GM12873 (cell line): ENCODE measurements around the gene ZBTB3.

Experiments
- CTCF ChIP-seq: IDR thresholded peaks from 2 replicates; pipeline ENCODE4 v1.5.1; 2012; ENCODE audit warnings: low read depth, mild to moderate bottlenecking, moderate library complexity, low read length, control low read depth; ENCODE audit not compliant: insufficient read depth; ENCODE audit errors: missing control alignments

Gene ZBTB3

GRCh38 chr11:62727165-62727871 is 26.6 kb downstream of the ZBTB3 start, which contains the start of gene HNRNPUL2:
Gene HNRNPUL2, minus strand, starts transcription at chr11:62727457. Its CDS starts 301 bp downstream, at chr11:62727156.
- peak; percentile 9 for TF ChIP-seq CTCF

- TF ChIP-seq CTCF: no peak
Observed at GRCh38 chr11:62726915-62727164, 27.1 kb downstream of the ZBTB3 start.

GRCh38 chr11:62726156-62726914 is 27.6 kb downstream of the ZBTB3 start:
- TF ChIP-seq CTCF: no peak

- no peak for TF ChIP-seq CTCF
Observed at GRCh38 chr11:62725646-62726045, 28.3 kb downstream of the ZBTB3 start.

- no peak for TF ChIP-seq CTCF
Observed at GRCh38 chr11:62724171-62724570, 29.8 kb downstream of the ZBTB3 start.

- no peak for TF ChIP-seq CTCF
Observed at GRCh38 chr11:62721994-62722393, 32.0 kb downstream of the ZBTB3 start.

GRCh38 chr11:62719302-62719978 is 34.5 kb downstream of the ZBTB3 start:
- no peak for TF ChIP-seq CTCF
